ENCODE results near the gene GNPAT.

The GNPAT gene

GRCh38 chr1:231213831-231214573, 27.0 kb upstream of the GNPAT start:
- no peak for DNase-seq (ENCODE audit: low read depth)

DNA sequence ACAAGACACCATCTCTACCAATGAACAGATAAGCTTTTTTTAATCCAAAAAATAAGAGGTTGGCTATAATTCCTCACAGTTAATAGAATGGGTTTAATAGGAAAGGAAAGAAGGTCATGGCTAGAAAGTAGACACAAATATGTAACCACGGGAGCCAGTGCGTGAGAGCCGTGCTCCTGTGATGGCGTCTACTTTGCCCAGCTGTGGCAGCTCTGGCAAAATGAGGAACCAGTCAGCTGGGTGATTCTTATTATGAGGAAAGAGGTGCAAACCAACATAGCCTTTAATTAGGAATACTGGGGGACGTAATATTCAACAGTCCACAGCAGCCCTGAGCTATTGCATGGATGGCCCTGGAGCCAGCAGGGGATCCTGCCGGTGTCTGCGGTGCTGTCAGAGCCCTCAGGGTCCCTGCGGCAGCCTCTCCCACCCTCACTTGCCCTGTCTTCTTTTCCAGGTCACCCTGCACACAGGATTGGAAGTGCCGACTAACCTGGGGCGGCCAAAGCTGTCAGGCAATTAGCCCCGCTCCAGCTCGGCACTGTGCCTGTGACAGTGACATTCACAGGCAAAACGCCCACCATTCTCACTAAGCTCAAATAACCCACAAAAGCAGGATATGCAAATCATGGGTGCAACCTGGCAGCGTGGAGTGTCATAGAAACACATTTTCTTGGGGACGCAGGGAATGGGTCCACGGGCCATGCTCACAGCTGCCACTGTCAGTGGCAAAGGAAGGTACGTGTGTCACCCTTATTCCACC, 25.9 kb upstream of the GNPAT start:
- no peak for DNase-seq (ENCODE audit: low read depth)

DNA sequence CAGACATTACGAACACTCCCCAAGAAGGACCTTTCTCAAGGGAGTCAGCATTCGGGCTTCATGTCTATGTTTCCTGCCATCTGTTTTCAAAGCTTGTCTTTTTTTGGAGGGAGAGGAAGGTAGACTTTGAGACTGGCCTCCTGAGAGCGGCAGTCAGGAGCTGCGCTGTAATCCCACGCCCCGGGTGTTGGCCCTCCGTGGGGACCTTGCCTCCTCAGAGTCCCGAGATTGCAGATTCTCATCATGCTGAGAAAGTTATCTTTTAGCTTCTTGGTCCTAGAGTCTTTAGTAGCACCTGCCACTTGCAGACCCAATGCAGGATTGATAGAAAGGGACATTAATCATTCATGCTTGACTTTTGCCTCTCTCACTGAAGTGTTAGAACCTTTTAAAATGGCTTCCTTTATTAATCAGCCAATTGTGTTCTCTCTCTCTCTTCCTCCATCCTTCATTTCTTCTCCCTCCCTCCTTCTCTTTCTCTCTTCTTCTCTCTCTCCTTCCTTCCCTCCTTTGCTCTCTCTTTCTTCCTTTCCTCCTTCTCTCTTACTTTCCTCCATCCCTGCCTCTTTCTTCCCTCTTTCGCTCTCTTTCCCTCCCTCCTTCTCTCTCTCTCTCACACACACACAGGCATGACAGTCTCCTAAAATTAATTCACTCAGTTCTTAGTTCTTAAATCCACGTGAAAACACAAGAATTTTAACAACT, 25.2 kb upstream of the GNPAT start:
- no peak for DNase-seq (ENCODE audit: low read depth)

- no peak for DNase-seq (ENCODE audit: low read depth)
Observed at GRCh38 chr1:231216498-231216897, 24.5 kb upstream of the GNPAT start.

DNA sequence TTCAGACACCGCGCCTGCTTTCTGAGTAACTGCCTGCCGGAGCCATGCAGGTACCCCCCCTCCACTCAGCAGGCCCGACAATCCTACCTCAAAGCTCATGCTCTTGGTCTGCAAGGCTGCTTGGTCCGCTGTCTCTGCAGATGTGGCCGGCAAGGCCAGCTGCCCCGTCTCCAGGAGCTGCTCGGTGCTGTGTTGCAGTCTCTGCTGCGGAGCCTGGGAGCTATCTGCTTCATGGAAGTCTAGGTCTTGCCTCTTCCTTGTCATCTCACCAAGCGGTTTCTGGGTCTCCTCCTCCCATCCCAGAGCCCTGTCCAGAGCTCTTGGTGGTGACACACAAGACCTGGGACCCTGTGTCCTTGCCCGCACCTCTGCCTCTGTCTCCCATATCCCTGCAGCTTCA, 24.0 kb upstream of the GNPAT start:
- no peak for DNase-seq (ENCODE audit: low read depth)

DNA sequence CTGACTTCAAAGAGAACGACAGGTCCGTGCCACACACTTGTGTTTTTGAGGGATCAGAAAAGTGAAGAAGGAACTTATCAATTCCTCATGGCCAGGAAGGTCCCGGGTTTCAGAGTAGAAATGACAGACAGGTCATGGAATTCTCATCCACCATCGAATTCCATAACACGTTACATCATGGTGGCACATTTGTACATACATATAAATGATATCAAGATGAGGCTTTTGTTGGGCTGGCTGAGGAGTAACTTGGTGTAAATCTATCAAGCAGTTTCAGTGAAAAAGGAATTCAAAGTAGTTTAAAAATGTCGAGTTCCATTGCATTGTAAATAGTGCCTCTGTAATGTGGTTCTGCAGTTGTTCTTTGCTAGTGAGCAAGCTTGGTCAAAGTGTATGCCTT, 22.9 kb upstream of the GNPAT start:
- no peak for DNase-seq (ENCODE audit: low read depth)

GRCh38 chr1:231219422-231220401, 21.3 kb upstream of the GNPAT start:
- DNase-seq (ENCODE audit: low read depth): no peak

DNA sequence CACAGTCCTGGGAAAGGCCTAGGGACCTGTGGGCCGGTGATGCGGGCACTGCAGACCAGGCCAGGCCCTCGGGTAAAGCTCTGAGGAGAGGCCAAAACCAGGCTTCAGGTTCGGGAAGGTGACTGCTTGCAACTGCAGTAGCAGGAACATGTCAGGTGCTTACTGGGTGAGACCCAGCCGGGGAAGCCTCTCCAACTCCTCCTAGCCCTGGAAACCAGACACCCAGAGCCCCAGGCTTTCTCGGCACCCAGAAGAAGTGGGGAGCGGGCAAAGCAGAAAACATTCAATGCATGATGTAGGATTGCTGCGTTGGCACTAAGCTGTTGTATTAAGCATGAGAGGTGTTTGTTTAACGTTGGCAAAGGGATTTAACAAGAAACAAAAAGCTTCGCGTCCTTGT, 20.2 kb upstream of the GNPAT start:
- no peak for DNase-seq (ENCODE audit: low read depth)

GRCh38 chr1:231226156-231226555, 14.9 kb upstream of the GNPAT start:
- DNase-seq (ENCODE audit: low read depth): no peak

DNA sequence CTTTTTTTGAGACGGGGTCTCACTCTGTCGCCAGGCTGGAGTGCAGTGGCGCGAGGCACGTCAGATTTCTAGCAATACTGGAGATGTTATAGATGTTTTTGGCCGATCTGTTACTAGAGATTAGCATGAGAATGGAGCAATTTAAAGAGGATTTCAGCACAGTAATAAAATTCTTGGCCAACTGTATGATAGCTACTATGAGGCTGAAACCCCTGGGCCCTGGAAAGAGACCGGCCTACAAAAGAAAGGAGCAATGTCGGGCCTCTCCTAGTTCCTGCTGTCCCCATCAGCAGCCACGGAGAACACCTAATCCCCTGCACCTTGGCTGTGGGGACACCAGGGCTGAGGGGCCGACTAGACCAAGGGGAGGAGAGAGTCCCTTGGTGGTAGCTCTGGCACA, 9.5 kb upstream of the GNPAT start:
- no peak for DNase-seq (ENCODE audit: low read depth)

DNA sequence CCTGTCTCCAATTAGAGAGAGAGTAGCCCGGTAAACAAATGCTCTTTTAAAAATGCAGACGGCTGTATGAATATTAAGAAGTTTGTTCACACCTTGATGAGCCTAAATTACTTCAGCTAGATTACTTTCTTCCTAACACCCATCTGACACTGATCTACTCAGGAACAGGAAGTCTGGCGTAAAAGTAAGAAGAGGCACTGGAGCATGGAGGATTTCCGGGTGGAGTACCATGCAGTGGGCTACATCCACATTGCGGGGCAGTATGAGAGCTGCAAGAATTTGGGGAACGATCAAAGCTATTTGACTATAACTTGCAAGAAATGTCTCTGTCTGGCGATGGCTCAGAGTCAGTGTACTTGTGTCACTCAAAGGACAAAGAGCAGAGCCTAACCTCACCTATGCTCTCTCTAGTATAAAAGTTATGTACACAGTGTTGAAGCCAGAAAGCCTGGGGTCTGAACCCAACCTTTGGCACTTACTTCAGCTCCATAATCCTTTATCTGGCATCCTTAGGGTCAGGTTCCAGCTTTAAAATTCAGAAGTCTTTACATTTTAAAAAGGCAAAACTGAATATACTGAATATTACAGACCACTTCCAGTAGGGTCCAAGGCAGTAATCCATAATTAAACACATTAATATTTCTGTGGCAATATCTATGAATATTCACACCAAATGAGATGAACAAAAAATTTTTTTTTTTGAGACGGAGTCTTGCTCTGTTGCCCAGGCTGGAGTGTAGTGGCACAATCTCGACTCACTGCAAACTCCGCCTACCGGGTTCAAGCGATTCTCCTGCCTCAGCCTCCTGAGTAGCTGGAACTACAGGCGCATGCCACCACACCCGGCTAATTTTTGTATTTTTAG, 7.9 kb upstream of the GNPAT start:
- DNase-seq (ENCODE audit: low read depth): no peak

DNA sequence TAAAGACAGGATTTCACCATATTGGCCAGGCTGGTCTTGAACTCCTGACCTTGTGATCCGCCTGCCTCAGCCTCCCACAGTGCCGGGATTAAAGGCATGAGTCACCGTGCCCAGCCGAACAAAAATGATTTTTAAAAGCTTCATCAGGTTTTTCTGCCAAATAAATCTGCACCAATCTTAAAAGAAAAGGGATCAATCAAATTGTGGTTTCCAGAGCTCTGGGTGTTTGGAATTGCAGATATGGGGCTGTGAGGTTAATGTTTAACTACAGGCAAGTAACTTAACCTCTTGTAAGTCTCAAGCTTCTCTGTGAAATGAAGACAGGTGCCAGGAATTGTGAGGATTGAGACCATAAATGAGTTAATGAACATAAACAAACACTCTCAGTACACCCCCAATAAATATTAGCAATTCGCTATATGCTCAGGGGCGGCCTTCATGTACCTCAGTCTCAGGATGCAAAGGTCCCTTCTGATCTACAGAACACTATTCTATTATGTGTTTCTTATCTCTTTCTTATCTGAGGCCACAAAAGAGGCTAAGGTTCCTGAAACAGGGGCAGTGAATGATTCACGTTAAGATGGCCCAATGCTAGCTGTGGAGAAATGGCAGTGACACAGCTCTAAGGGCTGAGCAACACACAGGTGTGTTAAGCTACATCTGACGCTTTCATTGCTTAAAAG, 7.1 kb upstream of the GNPAT start:
- DNase-seq (ENCODE audit: low read depth): no peak

DNA sequence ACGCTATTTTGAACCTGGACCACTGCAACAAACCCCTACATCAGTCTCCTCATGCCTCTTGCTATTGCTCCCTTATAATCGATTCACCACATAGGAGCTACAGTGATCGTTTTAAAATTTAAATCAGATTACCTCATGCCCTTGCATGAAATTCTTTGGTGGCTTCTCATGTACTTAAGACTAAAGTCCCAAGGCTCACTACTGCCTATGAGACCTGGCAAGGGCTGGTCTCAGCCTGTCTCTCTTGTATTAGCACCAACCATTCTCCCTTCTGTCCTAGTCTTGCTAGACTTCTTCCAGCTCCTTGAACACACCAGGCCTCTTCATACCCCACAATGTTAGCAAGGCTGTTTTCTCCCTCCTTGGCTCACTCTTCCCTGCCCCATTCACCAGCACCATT, 6.5 kb upstream of the GNPAT start:
- DNase-seq (ENCODE audit: low read depth): no peak

- no peak for DNase-seq (ENCODE audit: low read depth)
Observed at GRCh38 chr1:231235526-231236207, 5.3 kb upstream of the GNPAT start.

DNA sequence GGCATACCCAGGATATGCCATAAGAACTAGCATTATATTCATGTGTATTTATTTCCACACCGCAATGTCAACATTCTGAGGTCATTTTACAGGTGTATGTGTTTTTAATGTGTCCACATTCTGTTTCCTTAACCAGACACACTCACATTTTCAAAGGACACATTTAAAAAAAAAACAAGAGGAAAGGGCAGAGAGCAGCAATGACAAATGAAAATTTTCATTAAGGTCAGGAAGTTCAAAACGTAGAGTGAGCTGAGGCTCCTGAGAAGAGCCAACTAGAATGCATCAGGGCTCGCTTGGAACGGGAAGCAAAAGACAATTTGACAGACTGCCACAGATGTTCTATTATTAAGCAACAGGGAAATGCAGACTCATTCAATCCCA, 4.8 kb upstream of the GNPAT start:
- DNase-seq (ENCODE audit: low read depth): no peak

- DNase-seq (ENCODE audit: low read depth): no peak
Observed at GRCh38 chr1:231236938-231237337, 4.1 kb upstream of the GNPAT start.

GRCh38 chr1:231238298-231238697, 2.7 kb upstream of the GNPAT start:
- no peak for DNase-seq (ENCODE audit: low read depth)

DNA sequence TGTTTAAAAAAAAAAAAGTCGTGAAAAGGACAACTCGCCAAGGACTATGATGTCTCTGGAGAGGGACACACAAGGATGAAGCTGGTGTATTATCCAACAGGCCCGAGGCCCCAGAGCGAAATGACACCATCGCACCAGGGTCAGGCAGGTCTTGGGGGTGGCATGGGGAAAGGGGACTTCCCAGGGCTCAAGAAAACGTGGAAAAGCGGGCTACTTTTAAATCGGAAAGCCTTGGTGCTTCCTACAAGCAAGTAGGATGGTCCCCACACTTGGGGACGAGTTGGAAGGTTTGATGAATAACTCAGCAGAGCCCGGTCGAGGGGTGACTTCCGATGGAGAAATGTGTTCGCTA, 505 bp upstream of the GNPAT start:
- no peak for DNase-seq (ENCODE audit: low read depth)

GRCh38 chr1:231241750-231242149, 738 bp downstream of the GNPAT start:
- DNase-seq (ENCODE audit: low read depth): no peak

Measured in GM04504 (cell line).